A673 (cell line): ENCODE measurements around the gene ALDH1A3.

Experiments used
- CTCF ChIP-seq: fragments of 300-800, 200-600 bp; sonication (generic); conservative IDR thresholded peaks from 2 replicates; pipeline ENCODE4 v1.5.1; 2017; ENCODE audit warnings: low read depth, mild to moderate bottlenecking, antibody characterized with exemption, low read length, moderate library complexity, mixed read lengths
- EZH2 ChIP-seq: fragments of 200-600 bp; sonication (generic); IDR thresholded peaks from 2 replicates; pipeline ENCODE4 v1.6.1; 2017; ENCODE audit warnings: borderline replicate concordance, low read depth, mild to moderate bottlenecking, mixed read lengths, antibody characterized with exemption, low read length; ENCODE audit not compliant: poor library complexity, severe bottlenecking

DNA sequence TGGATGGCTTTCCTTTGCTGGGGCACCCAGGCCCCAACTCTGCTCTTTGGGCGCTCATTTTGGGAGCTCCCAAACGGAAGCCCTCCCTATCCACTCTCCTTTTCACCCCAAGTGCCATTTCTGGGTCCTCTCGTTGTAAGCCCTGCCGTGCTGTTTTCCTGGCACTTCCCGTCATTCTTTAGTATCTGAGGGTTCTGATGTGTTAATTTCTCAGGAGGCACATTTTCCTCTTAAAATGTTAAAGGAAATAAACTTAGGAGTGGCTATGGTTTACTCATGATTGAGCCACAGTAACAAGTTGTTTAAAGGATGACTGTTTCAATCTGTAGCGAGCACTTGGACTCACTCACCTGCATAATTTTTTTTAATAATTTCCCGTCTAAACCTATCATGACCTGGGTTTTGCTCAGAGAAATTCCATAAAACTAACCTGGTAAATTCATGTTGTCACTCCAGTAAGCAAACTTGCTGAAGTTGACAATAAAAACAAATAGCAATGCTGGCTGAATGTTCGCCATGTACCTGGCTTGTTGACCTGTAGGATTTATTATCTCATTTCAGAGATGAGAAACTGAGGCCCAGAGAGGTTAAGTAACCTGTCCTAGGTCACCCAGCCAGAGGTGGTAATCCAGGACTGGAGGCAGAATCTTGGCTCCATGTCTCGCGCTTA lies 10.6 kb downstream of the ALDH1A3 start:
- TF ChIP-seq CTCF (no peak), EZH2 (no peak)
